Stimulated activated CD8-positive, alpha-beta memory T cell treated with anti-CD3 and anti-CD28 coated beads, Interleukin-12 subunit alpha, Interleukin-12 subunit beta, amount 100 ng/mL, for 4 hours (primary cell): ENCODE measurements around the gene USP3.
A peak's percentile ranks its signal among the peaks of the same experiment; 100 is the strongest.

Source experiments
- DNase-seq: peaks from one replicate; pipeline ENCODE4 v3.0.0-alpha.2; 2020; ENCODE audit warnings: low read depth

The USP3 gene

DNA sequence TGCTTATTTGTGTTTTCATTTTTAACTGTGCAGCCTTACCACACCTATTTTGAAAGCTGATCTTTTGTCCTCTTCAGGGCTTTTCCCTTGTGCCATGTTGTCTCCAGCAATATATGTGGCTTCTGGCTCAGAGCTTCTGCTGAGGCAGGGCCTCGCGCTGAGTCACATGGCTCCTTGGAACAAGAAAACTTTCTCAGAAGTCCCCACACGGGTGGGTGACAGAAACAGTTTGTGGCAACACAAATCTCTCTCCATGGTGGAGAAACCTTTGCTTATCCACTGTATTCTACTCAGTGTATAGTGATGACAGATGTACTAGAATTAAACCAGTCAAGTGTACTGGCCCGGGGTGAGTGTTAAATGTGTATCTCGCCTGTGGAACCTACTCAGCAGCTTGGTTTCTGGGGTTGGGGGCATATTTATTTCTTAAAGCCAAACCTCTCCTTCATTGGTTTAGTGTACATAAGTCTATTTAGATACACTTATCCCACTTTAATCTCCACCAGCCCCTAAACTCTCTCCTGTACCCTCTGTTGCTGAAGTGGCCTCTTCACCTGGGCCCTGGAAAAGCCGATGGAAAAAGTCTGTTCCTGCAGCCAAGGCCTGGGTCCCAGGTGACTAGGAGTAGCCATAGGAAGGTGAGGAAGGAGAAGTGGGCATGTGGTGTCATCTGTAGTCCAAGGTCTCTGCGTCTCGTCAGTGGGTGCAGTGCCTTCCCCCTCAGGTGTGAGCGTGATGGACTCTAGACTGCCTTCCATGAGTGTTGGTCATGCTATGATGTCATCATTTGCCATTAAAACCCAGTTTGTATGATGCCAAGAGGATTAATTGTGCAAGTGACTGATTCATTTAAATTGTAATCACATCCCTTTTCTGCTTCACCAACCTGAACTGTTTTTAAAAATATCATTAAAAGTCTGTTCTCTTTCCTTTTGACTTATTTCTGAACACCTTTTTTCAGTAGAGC, 89.6 kb downstream of the USP3 start:
- DNase-seq = no peak

DNA sequence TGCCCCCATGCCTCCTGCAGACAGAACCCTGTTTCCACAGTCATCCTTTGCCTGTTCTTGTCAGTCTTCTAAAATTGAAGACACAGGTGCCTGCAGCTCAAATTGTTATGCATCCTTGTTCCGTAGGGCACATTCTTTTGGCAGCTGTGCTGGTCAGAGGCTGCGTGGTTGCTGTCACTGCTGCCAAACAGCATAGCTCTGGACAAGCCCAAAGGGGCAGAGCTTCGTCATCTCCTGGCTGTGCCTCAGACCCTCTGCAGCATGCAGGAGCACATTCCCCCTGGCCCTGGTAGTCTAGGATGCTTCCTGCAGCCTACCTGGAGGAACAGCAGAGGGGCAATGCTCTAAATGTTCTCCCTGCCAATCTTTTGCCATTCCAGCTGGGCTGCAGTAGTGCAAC, 90.7 kb downstream of the USP3 start:
- DNase-seq = no peak

DNA sequence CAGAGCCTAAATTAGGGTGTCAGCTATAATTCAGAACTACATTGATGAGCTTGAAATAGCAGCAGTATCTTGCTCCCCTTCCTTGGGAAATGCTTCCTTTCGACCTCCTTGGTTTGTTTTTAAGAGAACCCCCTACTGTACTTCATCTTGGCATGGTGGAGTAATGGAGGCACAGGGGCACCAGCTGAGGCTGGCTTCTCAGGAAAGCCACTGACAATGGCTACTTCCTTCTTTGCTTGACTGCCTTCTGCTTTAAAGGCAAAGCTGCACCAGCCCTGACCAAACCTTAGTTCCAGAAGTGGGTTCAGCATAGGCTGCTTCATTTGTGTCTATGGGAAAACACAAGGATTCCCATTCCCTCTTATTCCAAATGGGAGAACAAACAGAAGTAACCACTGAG, 91.3 kb downstream of the USP3 start:
- no peak for DNase-seq

DNA sequence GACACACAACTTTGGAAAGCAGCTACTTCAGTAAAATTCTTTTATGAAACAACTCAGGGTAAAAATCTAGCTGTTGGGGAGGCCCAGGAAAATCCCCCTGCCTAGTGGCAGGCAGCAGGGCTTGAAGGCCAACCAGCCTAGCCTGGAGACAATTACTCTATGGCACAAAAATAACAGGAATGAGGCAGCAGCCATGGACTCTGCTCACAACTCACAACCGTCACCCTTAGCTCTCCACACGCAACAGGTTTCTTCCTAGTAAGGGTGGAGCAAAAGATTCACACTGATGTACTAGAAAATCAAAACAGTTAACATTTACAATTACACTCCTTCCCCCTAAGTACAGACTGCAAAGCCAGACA, 92.3 kb downstream of the USP3 start:
- DNase-seq = no peak

DNA sequence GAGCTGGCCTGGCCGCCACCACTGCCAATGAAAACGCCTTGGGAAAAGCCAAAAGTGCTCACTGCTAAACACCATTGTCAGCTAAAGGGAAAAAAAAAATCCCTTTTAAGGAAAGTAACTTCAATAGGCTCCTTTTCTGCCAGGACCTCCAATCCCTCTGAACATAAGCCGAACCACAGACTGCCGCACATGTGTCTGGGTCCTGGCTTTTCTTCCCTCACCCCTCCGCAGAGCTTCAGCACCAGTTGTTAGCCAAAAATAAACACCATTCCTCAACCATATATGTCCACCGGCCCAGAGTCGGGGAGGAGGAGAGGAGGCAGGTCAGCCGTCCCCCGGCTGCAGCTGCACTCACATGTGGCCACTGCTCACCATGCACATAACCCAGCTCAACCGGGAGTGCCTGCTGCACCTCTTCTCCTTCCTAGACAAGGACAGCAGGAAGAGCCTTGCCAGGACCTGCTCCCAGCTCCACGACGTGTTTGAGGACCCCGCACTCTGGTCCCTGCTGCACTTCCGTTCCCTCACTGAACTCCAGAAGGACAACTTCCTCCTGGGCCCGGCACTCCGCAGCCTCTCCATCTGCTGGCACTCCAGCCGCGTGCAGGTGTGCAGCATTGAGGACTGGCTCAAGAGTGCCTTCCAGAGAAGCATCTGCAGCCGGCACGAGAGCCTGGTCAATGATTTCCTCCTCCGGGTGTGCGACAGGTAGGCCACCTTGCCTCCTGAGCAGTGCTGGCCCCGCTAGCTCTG, 92.8 kb downstream of the USP3 start, which contains the start of gene FBXL22:
FBXL22 (plus strand) TSS at position 350 of the 753 bp plus-strand sequence; CDS start at position 356, 6 bp downstream.
- DNase-seq = no peak

DNA sequence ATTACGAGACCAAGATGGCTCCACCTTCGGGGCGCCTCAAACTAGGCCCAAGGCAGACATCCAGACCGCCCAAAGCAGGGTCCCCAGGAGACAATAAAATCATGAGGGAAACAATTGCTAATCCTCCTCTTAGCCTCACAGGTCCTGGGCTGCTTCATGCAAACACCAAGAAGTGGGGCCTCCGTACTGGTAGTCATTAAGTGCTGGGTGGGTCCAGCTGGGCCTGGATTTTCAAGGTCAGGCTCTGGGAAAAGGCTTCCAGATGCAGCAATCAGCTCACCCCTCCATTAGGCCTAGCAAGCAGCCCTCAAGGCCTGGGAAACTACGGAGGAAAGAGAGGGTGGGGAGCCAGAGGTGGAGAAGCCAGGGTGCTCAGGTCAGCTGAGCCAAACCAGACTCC, 93.4 kb downstream of the USP3 start:
- DNase-seq = no peak

DNA sequence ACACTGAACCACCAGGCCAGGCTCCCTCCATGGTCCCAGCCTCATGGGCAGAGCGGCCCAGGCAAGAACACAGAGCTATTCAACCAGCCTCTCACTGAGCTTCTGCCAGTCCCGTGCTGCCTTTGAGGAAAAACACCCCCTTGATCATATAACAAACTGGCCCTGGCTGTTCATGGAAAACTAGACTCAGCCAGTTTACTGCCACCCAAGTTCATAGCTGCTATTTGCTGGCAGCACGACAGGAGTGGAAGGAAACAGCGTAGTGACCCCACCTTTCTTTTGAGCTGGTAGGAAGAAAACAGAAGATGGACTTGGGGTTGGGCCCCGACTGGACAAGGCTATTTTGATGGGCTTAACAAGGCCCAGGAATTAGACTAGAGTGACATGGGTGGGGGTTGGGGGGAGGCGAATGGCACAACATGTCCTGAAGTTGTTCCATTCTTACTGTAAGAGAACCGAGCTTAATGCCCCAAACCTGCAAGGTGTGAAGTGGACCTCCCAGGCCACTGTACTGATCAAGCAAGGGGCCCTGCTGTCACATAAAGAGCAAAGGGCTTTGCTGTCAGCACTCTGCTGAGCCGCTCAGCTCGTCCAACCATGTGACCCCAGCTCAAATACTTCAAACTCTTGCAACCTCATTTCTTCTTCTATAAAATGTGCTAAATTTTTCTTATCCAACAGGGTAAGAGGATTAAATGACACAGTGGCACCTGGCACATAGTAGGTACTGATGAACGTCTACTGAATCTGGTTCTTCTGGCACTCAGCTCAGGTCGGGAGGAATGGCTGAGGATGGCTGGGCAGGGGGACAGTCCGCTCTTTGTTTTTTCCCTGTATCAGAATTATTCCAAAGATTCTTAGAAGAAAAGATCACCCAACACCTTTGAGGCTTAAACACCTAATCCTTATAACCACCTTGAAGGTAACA, 94.3 kb downstream of the USP3 start:
- DNase-seq = no peak

DNA sequence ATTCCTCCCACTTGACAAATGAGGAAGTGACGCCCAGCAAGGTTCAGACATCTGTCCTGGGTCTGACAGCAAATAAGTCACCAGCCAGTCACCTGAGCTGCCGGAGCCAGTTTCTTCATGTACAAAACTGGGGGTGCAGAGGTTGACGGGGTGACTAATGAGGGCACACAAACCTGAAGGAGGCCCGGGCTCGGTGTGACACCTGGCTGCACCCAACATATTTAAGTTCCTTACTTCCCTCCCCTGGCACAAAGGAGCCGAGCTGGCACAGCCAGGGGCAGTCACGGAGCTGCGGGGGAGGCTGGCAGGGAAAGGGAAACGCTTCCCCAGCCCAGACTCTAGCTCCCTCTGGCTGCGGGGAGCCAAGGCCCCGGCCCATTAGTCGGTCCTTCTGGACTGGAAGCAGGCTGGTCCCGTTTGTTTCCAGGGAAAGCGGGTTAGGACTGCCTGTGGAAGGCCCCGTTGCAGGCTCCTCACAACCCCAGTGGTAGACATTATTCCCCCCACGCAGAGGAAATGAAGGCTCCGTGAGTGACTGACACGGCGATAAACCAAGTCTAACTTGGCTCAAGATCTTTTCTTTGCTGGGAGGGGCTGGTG, 95.1 kb downstream of the USP3 start:
- no peak for DNase-seq

DNA sequence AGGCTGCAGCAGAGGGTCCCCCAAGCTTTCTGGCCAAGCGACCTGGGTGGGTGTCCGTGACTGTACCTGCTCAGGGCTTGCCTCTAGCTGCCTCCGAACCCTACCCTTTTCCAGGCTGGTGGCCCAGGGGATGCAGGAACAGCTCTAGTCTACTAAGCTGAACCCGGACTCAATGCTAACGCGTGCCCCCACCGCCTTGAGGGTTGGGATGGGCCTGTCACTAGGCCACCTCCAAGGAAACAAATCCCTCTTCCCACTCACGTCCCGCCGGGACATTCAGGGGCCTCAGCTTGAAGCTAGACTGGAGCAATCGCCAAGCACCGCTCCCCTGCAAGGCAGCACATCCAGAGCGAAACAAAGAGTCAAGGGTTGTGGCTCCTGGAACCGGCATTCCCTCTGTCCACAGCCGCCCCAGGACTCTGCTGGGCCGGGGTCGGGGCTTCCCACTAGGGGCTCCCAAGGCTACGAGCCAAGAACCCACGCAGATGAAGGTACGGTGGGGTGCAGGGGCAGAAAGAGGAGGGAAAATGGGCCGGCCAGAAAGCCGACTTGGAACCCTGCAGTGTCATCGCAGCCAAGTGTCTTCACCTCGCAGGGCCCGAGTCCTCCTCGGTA, 95.7 kb downstream of the USP3 start:
- DNase-seq = no peak

DNA sequence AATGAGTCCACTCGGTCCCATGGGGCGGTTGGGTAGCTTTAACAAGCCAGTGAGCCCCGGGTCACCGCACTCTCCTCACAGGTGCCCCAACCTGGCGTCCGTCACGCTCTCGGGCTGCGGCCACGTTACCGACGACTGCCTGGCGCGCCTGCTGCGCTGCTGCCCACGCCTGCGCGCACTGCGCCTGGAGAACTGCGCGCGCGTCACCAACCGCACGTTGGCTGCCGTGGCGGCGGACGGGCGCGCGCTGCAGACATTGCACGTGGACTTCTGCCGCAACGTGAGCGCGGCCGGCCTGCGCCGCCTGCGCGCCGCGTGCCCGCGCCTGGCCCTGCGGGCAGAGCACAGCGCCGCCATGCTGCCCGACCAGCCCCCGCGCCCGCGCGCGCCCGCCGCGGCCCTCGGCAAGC, 96.2 kb downstream of the USP3 start:
- peak; percentile 86 for DNase-seq

DNA sequence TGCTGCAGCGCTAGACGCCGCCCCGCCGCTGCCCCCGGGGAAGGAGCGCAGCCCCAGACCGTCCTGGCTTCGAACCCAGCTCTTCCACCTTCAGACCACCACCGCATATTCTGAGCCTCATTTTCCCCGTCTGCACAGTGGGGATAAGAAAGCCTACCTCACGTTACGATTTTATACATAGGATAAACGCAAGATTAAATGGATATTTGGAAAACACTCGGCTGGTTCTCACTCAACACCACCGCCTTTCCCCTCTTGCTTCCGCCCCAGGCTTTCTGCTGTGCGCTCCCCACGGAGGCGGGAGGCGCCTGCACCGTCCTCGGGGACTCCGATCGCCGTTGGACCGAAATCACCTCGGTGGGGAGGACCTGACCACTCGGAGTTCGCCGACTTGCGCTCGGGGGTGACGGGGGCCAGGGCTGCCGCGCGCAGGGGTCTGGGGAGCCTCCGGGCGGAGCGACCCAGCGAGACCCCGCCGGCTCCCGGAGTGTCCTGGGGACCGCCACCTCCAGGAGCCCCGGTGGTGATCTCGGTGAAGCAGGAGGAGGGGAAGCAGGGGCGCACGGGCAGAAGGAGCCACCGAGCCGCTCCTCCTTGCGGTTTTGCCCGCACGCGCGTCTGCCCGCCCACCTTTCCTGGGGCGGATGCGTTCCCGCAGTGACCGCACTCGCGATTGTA, 96.8 kb downstream of the USP3 start:
- no peak for DNase-seq

DNA sequence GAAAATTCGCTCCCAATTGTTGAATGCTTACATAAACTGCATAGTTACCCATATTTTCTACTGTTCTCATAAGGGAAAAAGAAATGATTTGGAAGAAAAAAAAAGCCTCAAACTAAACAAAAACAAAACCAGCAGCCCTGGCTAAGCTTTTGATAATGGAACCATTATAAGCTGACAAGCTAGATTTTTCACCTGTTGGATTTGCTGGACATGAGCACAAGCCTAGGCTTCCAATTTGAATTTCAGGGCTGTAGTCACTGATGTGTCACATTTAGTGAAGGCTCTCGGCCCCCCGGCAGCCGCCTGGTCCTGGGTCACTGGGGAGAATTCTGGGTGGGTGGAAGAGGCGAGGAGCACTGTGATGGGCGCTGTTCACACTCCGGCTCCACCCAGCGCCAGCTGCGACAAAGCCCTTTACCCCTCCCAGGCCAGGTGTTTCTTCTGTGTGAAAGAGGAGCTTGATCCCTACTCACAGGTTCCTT, 97.4 kb downstream of the USP3 start:
- DNase-seq = no peak

DNA sequence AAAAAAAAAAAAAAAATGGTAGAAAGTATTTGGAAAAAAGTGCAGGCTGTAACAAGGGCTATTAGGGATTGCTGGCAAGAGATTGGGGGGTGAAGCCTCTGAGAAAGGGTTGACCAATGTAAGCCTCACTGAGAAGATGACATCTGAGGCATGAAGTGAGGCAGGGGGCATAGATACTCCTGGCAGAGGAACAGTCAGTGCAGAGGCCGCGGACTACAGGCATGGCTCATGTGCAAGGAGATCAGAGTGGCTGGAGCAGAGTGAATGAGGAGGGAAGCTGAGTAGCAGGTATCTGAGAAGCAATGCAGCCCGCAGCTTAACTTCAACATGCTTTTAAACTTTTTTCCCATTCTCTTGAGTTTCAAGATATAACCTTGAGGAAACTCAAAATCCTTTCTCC, 98.2 kb downstream of the USP3 start:
- DNase-seq = no peak

DNA sequence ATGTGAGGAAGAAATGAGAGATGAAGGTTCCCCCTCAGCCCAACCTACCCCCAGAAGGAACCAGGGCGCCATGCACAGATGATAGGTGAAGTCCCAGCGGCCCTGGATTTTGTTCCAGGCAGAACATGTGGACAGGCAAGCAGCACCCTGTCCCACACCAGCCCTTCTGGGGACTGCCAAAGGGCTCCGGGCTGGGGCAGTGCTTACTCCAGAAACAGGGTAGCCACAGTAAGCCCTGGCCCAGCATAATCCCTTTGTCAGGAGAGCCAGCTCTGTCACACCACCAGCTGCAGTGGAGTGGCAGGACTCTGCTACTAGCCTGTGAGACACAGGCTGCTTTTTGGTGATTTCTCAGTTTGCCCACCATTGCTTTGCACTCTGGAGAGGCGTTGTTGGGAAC, 99.1 kb downstream of the USP3 start:
- DNase-seq = no peak

DNA sequence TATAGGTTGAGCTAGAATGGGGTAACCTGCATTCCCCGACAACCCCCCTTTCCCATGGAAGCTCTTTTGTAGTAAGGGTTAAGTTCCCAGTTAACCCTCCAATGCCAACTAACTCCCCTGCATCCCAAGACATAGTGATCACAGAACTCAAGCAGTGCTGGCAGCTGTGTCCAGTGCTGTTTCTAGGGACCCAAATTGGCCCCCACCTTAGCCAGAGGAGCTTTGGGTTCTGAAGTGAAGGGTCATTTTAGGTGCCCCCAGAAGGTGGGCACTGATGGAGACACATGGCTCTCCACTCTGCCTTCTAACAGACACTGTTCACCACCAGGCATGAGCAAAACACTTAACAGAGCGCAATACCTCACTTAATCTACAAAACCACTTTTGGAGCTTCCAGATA, 99.9 kb downstream of the USP3 start:
- DNase-seq = no peak

DNA sequence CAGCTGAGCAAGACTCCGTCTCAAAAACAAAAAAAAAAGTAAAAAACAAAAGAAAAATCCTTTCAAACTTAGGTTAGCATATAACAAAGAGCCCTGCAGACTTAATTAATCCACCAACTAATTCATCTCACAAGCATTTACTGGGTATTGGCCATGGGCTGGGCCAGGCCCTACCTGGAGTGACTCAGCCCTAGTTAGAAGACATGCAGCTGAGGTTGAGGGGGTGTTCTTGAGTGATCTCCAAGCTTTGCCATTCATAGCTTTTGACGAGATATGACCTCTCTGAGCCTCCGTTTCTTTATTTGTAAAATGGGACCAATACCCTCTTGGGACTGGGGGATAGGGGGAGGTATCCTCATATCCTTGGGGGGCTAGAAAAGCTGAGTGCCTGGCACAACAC, 100.6 kb downstream of the USP3 start:
- no peak for DNase-seq

DNA sequence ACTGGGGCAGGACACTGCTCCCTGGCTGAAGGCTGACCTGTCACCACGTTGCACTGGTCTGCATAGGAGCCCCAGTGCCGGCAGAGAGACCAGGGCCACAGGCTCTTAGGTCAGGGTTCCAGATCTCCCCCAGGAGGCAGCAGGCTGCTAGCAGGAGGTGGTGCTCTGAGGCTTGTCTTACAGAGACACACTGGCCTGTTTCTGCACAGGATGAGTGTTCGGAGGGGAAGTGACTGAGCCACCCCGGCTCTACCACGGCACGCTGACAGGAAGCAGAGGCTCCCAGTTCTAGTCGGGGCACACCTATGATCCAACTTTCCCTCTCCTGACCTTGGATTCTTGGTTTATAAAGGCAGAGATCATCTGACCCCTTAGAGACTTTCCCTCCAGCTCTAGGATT, 101.4 kb downstream of the USP3 start:
- no peak for DNase-seq

DNA sequence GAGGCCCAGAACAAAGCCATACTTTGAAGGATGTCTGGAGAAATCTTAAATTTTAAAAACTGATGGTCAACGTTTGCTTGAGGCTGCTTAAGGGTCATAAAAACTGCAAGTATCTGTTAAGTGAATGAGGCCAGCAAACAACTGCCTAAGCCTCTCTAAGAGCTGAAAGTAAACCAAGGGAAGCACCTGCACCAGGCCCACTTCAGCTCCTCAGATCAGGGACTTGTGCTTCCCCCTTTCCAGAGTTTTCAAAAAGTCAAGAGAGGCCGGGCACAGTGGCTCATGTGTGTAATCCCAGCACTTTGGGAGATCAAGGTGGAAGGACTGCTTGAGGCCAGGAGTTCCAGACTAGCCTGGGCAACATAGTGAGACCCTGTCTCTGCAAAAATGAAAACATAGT, 101.9 kb downstream of the USP3 start:
- DNase-seq = no peak

DNA sequence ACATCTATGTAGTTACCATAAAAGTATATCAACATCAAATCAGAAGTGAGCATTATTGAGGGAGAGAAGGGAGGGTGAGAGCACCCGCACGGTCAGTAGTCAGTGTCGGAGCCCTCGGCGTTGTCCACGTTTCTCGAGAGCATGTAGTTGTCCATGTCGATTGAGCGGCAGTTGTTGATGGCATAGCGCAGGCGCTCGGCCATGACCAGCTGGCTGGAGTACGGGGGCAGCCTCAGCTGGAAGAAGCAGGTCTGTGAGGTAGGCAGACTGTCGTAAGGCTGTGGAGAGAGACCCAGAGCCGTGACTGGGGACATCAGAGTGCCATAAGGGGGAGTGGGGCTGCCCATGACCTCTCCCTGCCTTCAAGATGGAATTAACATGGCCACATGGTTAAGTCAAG, 104.6 kb downstream of the USP3 start:
- no peak for DNase-seq

DNA sequence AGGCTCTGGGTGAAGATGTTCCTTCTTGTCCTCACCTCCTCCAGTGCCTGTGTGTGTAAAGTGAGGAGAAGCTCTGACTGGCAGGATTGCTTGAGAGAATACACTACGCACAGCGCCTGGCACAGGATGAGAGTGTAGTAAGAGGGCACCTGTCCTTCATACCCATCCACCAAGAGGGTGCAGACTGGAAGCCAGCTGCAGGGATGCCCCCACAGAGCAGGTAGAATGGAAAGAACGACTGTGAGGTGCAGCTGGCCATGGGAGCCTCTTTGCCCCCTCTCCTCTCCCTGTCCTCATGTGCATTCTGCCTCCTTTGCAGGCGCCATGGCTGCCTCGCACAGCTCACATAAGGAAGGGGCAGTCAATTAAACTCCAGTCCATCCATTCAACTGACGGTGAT, 105.1 kb downstream of the USP3 start:
- no peak for DNase-seq
